GM18951 (cell line): Measurements from ENCODE around the gene CAMTA1.

ENCODE experiments used
- POLR2A ChIP-seq: IDR thresholded peaks from 4 replicates; pipeline ENCODE4 v1.6.1; 2011; ENCODE audit warnings: mild to moderate bottlenecking; ENCODE audit not compliant: insufficient read length, insufficient read depth; ENCODE audit errors: extremely low read depth
- in situ Hi-C: fragments of 300-500 bp; cut with MboI; formaldehyde crosslinking; loops from one replicate; pipeline ENCODE4 v1.12.0; 2022; ENCODE audit warnings: low sequenced_read_pairs, mixed read lengths, inconsistent platforms; ENCODE audit not compliant: unreplicated experiment

The CAMTA1 gene

DNA sequence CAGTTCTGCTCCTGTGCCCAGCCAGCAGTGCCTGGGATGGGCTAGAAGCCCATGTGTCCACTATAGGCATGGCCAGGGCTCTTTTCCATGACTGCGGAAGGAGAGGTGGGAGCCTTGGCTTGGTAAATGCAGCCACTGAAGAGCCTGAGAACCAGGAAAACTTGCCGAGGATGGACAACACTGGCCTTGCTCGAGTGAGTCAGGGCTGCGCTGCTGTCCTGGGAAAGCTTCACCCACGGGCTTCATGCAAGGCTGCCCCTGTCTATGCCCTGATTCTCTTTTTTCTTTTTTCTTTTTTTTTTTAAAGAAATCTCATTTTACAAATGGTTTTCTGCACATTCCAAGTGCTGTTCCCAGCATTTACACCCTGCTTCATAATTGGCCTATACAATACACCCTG, 156.5 kb downstream of the CAMTA1 start:
- no peak for TF ChIP-seq POLR2A
- in situ Hi-C loops = no loop called here

DNA sequence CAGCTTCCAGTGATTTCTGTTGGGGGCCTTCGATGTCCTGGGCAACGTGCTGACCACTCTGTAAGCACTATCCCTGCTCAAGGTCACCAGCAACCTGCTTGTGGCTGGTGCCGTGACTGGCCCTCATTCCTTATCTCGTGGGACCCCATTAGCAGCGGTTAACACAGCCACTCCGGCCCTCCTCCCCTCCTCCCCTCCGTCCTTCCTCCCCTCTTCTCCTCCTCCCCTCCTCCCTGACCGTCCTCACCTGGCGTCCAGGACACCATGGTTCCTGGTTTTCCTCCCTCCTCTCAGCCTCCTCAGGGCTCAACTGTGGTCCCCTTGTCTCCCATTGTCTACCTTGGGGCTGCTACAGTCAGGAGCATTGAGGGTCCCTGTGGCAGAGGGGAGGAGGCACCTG, 157.7 kb downstream of the CAMTA1 start:
- no peak for TF ChIP-seq POLR2A
- in situ Hi-C loops = no loop called here

DNA sequence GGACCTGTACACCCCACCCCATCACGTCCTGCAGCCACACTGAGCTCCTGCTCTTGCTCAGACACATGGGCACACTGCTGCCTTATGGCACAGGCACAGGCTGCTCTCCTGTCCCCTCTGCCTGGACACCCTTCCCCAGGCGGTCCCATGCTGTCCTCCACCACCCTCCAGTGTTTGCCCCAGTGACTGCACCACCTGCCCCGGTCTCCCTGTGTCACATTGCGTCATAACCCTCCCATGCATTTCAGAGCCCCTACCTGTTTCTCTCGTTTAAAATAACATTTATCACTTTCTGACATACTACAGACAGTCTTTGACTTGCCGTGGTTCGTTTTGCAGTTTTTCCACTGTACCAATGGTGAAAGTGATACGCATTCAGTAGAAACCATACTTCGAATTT, 159.2 kb downstream of the CAMTA1 start:
- no peak for TF ChIP-seq POLR2A
- in situ Hi-C loops = no loop called here

DNA sequence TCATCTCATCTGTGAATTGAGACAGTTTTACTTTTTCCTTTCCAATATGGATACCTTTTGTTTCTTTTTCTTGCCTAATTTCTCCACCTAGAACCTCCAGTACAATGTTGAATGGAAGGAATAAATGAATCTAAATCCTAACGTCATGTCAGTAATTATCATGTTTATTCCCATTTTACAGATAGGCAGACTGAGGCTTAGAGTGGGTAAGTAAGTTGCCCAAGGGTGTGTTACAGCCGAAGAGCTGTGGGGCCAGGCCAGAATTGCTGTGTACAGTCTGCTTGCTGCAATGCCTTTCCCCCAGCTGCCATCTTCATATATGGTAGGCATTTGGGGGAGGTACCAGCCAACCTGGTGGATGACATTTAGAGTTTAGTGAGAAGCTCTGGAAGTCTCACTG, 162.7 kb downstream of the CAMTA1 start:
- in situ Hi-C loops = no loop called here
- TF ChIP-seq POLR2A = no peak

DNA sequence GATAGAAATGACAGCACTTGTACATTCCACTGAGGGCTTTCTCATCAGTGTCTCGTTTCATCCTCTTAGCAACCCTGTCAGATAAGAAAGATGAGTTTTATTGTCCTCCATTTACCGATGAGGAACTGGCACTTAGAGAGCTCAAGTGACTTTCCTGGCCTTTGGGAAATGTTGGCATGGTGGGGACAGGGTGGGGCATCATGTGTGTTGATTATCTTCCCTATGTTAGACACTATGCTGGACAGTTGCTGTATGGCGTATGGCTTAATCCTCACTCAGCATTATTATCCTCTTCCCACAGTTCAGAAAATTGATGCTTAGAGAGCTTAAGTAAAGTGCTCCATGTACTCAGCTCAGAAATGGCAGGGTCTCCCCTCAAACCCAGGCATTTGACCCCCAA, 163.2 kb downstream of the CAMTA1 start:
- no peak for TF ChIP-seq POLR2A
- in situ Hi-C loops = no loop called here

DNA sequence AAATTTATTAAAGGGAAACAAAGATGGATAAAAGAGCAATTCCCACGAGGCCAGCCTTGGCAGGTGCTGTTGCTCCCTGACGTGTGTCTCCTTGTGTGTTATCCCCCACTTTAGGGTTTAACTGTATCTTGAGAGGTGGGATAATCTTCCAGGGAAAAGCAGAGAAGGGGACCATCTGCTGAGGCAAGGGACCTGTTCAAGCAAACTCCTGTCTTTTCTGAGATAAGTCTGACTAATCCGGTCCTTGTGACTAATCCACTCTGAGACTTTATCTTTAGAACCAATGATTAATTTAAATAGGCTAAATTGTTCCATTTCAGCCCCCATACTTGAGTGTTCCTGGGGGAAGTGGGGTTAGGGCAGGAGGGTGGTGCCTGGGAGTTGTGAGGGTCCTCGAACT, 163.6 kb downstream of the CAMTA1 start:
- in situ Hi-C loops = no loop called here
- no peak for TF ChIP-seq POLR2A

DNA sequence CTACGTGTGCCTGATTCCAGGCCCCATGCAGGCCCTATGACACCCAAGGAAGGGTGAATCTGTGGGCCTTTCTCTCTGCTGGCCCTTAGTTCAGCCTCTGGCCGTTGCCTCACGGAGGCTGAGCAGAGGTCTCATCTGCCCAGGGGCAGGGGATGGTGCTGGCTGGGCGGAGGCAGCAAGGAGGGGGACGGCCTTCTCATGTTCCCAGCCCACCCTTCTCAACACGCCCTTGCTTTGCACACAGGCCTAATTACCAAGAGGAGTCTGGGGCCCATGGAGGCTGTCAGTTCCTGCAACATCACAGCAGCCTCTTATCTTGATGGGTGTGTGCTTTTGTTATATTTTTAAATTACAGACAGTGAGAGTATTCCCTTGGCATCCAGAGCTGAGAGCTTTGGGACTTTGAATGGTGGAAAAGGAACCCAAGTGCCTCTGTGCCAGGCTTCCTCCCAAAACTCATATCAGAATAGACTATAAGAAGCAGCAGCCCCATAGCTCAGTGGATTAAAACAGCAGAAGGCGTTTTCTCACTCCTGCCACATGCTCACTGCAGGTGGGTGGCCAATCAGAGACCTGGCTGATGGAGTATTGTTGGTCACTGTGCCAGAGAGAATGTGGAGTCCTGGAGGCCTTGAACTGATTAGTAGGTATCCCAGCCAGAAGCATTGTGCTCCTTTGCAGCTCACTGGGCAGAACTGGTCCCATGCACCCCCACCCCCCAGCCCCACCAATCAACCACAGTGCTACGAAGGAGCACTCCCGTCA, 164.9 kb downstream of the CAMTA1 start:
- in situ Hi-C loops = no loop called here
- TF ChIP-seq POLR2A = no peak

DNA sequence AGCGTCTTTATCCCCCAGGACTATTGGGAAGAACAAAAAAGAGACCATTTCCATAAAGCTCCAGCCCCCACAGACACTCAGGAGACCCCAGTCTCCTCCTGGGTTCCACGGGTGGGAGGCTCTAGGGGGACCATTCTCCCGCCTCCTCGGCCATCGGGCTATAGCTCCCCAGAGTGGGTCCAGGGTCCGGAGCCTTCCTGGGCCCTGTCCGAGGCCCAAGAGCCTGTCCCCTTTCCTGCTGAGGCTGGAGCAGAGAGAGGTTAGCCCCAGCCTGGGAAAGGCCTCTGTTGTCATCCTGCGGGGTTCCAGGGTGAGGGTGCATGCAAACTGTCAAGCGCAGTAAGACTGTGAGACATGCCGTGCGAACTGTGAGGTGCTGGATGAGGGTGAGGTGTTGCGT, 166.3 kb downstream of the CAMTA1 start:
- in situ Hi-C loops = no loop called here
- no peak for TF ChIP-seq POLR2A

DNA sequence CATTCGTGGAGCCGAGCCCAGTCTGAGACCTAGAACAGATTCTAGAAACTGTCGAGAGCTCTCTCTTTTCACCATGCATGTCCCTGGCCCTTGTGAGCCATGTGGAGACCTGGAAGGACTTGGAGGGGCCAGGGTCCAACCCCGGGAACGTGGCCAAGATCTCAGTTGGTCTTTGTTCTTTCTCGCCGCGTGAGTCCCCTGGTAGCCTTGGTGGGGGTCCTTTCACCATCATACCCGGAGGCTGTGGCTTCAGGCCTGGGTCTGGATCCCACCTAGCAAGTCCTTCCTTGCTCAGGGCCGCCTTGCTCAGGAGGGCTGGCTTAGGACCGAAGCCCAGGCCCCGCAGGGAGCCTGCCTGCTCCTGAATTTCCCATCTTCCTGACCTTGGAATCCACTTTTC, 168.0 kb downstream of the CAMTA1 start:
- TF ChIP-seq POLR2A = no peak
- in situ Hi-C loops = no loop called here

DNA sequence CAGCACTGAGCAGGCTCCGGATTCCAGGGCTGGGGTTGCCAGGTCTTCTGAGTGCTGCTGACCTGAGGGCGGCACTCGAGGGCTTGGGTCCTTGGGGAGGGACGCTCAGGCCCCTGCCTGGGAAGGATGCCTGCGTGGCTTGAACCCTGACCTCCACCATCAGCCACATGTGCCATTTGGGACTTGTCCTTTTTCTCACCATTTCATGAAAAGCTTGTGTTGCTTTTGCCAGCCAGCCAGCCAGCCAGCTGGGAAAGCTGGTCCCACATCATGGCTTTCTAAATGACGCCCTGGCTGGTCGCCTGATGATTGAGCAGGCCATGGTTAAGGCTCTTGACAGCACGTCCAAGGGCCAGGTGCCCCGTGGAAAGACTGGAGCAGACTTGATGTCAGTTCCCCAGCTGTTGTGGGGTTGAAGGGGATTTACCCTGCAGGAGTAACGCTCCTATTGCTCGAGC, 168.7 kb downstream of the CAMTA1 start:
- TF ChIP-seq POLR2A = no peak
- in situ Hi-C loops = no loop called here

DNA sequence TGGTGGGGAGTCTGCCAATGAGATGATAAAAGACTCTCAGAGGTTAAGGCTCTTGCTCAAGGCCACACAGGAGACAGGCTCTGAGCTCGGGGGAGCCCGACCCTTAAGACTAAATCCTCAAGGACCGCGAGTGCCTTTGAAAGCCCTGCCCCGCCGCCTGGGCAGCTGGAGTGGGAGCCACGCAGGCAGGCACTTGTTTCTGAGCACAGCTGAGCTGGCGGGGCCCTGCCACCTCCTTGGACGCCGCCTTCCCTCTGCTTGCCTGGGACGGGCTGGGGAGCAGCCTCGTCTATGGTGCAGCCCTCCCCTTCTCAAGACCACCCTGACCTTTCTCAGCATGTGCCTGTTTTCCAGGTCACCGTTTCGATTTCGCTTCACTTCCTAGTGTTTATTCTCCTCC, 169.3 kb downstream of the CAMTA1 start:
- TF ChIP-seq POLR2A = no peak
- in situ Hi-C loops = no loop called here

DNA sequence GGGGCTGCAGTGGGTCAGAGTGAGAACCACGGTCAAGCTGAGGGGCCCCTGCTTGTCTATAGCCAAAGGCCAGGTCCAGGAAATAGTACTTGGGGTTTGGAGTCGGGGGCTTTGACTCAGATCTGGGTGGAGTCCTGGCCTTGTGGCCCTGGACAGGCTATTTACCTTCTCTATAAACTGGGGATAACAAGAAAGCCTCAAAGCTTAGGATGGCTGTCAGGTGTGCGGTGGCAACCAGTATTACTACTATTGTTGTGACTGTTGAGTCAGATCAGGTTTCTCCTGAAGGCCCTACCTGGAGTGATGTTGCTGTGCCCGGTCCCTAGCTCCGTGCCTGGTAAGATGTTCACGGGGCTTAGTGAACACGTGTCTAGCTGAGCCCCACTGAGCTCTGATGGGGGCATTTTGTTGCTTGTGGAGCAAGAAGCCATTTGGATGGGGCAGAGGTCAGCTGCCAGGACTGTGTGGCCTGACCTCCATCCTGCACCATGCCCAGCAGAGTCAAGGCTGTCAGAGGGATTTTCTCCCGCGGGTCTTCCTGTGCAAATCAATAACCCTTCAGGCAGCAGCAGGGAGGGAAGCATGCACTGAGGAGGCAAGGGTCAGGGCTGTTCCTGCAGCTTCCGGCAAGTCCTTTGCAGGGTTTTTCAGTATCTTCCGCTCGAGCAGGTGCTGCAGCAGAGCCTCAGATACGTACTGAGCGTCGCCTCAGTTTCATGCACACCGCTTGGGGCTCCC, 170.3 kb downstream of the CAMTA1 start:
- in situ Hi-C loops = no loop called here

DNA sequence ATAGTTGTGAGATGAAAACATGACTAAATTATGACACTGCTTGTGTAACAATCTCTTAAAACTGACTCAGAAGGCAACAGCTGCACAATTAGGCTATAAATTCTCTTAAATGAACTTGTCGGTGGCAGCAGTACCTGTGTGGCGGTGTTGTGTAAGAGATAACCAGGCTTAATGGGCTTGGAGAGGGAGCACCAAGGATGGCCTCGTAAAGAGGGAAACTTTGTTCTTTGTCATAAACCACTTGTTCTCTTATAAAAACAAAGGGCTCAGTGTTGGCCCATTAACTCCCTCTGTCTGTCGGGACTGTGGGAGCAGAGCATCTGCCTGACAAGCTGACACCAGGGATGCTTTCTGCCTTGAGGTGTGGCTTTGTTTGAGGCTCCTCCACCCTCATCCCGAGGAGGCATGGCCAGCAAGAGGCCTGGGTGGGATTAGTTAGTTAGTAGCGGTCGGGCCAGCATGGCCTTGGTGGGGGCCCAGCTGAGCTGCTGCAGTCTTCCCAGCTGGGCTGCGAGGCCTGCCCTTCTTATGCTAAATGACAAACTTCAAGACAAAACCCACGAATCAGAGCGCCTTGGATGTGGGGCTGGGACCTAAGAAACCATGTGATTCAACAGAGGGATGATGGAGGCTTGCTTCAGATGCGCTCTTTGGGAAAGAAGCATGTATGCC, 171.4 kb downstream of the CAMTA1 start:
- no peak for TF ChIP-seq POLR2A
- in situ Hi-C loops = no loop called here

More for the DNA sequence above, 170.3 kb downstream of the CAMTA1 start:
- TF ChIP-seq POLR2A = no peak
